DND-41 (cell line): ENCODE data around the gene CWH43.

Experiments
- ATAC-seq: fragments of 200-7000 bp; cut with Tn5 transposase; 3 replicates; pipeline ENCODE4 v1.9.1; 2021; ENCODE audit warnings: low read depth; ENCODE audit not compliant: insufficient read depth
- DNase-seq: peaks from one replicate; pipeline ENCODE4 v3.0.0-alpha.2; 2020
- H2AFZ ChIP-seq: 2 replicates; pipeline ENCODE4 v1.6.0; 2012; ENCODE audit warnings: low read depth, low read length
- H3K27ac ChIP-seq: 2 replicates; pipeline ENCODE4 v1.5.1; 2012; ENCODE audit warnings: low read length, inconsistent platforms
- H3K27me3 ChIP-seq: fragments of 200-600 bp; sonication (generic); 2 replicates; pipeline ENCODE4 v1.6.0; 2012; ENCODE audit warnings: low read length, mild to moderate bottlenecking, inconsistent platforms; ENCODE audit not compliant: insufficient read depth, poor library complexity
- H3K36me3 ChIP-seq: 2 replicates; pipeline ENCODE4 v1.5.1; 2012; ENCODE audit warnings: low read length, inconsistent platforms; ENCODE audit not compliant: insufficient read depth
- H3K4me1 ChIP-seq: 2 replicates; pipeline ENCODE4 v1.5.1; 2012; ENCODE audit warnings: mild to moderate bottlenecking, low read length; ENCODE audit not compliant: insufficient read depth
- H3K4me2 ChIP-seq: 2 replicates; pipeline ENCODE4 v1.6.0; 2012; ENCODE audit warnings: mild to moderate bottlenecking, moderate library complexity, low read length, inconsistent platforms; ENCODE audit not compliant: insufficient read depth
- H3K4me3 ChIP-seq, 2 experiments: fragments of 200-600 bp in 1 of 2; shearing (Covaris generic) in 1 of 2; 2 replicates each; pipeline ENCODE4 v1.5.1; 2012 to 2016; ENCODE audit warnings: inconsistent platforms in 2 of 2, low read length in 2 of 2, mild to moderate bottlenecking in 2 of 2, low read depth in 1 of 2, moderate library complexity in 1 of 2
- H3K79me2 ChIP-seq: 2 replicates; pipeline ENCODE4 v1.6.0; 2012; ENCODE audit warnings: low read length, inconsistent platforms; ENCODE audit not compliant: insufficient read depth
- H3K9ac ChIP-seq: 2 replicates; pipeline ENCODE4 v1.6.0; 2012; ENCODE audit warnings: low read depth, mild to moderate bottlenecking, inconsistent platforms, low read length, moderate library complexity
- H3K9me3 ChIP-seq: 2 replicates; pipeline ENCODE4 v1.5.1; 2012; ENCODE audit warnings: low read length, moderate library complexity, mild to moderate bottlenecking, inconsistent platforms; ENCODE audit not compliant: insufficient read depth, severe bottlenecking
- H4K20me1 ChIP-seq: 2 replicates; pipeline ENCODE4 v1.6.0; 2012; ENCODE audit warnings: low read length; ENCODE audit not compliant: insufficient read depth
- EZH2 ChIP-seq: IDR thresholded peaks from 3 replicates; pipeline ENCODE4 v1.6.1; 2012; ENCODE audit warnings: borderline replicate concordance, low read depth, mild to moderate bottlenecking, moderate library complexity, low read length, inconsistent platforms; ENCODE audit not compliant: severe bottlenecking
- TF ChIP-seq, protein P1 (sequence below): IDR thresholded peaks from 2 replicates; pipeline ENCODE4 v1.5.1; 2012; ENCODE audit warnings: borderline replicate concordance, low read length, moderate library complexity, mild to moderate bottlenecking; ENCODE audit not compliant: poor library complexity, severe bottlenecking; ENCODE audit errors: extremely low read depth

The CWH43 gene

DNA sequence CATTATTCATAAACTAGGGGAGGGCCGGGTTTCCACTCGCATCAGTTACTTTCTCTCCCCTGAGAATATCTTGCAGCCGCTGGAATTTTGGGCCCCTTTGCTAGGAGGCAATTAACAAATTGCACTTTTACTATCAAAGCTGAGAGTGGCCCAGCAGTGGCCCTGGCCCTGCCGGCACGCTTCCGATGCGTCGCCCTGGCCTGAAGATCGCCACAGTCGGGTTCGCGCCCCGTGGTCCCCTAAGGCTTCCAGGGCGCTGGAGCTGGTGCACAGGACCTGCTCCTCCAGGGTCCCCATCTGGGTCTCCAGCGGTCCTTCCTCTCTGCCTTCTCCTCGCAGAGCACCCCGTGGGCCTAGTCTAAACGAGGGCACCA lies 486 bp upstream of the CWH43 start:
- Histone ChIP-seq H3K36me3 (no peaks in the 10 kb centered on the region), H3K9ac (no peak overlapping the region), H3K4me2 (no peak overlapping the region), H3K9me3 (no peaks in the 10 kb centered on the region), H3K27ac (no peak overlapping the region), H4K20me1 (no peaks in the 10 kb centered on the region), H3K4me3 (no peak overlapping the region), H3K27me3 (no peaks in the 10 kb centered on the region), H3K4me1 (no peaks in the 10 kb centered on the region), H2AFZ (no peak overlapping the region), H3K79me2 (no peaks in the 10 kb centered on the region)
- no peak for DNase-seq
- TF ChIP-seq EZH2, result no peak
- TF ChIP-seq, protein P1, sequence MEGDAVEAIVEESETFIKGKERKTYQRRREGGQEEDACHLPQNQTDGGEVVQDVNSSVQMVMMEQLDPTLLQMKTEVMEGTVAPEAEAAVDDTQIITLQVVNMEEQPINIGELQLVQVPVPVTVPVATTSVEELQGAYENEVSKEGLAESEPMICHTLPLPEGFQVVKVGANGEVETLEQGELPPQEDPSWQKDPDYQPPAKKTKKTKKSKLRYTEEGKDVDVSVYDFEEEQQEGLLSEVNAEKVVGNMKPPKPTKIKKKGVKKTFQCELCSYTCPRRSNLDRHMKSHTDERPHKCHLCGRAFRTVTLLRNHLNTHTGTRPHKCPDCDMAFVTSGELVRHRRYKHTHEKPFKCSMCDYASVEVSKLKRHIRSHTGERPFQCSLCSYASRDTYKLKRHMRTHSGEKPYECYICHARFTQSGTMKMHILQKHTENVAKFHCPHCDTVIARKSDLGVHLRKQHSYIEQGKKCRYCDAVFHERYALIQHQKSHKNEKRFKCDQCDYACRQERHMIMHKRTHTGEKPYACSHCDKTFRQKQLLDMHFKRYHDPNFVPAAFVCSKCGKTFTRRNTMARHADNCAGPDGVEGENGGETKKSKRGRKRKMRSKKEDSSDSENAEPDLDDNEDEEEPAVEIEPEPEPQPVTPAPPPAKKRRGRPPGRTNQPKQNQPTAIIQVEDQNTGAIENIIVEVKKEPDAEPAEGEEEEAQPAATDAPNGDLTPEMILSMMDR, result no peak
- ATAC-seq, result no peak

DNA sequence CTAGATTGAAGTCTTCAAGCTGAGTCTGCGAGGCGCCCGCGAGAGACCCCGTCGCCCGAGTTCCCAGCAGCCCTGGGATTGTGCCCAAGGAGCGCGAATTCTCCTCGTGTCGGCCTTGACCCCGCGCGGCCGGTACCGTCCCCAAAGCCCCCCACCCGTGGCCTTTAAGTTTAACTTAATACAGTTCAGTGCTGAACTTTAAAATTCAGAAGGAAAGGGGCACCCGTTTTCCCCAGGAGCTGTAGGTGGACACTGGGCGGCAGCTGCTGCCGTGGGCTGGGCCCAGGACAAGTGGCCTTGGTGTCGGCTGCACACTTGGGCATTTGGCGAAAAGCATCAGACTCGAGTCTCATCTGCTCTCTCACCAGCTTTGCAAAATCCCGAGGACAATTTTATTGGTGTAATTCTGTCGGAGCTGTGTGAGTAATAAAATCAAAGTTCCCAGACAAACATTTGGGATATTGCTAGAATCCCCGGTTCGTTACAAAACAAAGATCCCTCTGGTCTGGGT lies 634 bp downstream of the CWH43 start:
- Histone ChIP-seq H3K4me1 (no peaks in the 10 kb centered on the region), H3K27me3 (no peaks in the 10 kb centered on the region), H3K9me3 (no peaks in the 10 kb centered on the region), H3K4me2 (no peak overlapping the region), H3K9ac (no peak overlapping the region), H3K4me3 (no peak overlapping the region), H3K36me3 (no peaks in the 10 kb centered on the region), H2AFZ (no peak overlapping the region), H3K79me2 (no peaks in the 10 kb centered on the region), H3K27ac (no peak overlapping the region), H4K20me1 (no peaks in the 10 kb centered on the region)
- TF ChIP-seq, protein P1, result no peak
- TF ChIP-seq EZH2, result no peak
- DNase-seq (no peak), ATAC-seq (no peak)

DNA sequence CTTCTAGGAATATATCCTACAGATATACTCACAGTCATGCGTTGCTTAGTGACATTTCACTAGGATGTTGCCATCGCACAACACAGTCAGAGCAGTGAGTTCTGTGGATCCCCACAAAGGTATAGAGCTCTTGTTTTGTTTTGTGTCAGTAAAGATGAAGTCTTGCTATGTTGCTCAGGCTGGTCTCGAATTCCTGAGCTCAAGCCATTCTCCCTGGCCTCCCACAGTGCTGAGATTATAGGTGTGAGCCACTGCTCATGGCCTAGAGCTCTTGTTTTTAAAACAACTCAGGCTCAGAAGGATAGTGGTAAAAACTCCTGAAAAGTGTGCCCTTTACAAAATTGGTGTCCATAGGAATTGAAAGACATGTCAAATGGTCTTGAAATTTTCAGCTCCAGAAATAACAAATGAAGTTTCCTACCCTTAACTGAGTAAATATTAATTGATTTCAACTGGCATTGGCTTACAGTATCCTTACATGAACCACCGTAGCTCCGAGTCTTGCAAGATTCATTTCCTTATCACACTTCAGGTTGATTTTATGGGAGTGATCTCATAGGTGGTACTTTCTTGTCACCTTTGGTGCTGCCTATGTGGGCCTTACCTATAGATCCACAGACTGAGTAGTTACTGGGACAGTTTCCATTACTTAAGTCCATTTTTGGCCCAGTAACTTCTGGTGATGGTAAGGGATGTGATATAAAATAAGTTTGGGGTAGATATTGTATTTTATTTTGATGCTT lies 3.6 kb downstream of the CWH43 start:
- no peaks in the 10 kb centered on the region for H3K79me2 ChIP-seq
- no peak overlapping the region for H3K9ac ChIP-seq
- TF ChIP-seq, protein P1, result no peak
- no peak for TF ChIP-seq EZH2
- H2AFZ ChIP-seq, result no peak overlapping the region
- no peak for ATAC-seq
- H3K27ac ChIP-seq, result no peak overlapping the region
- no peaks in the 10 kb centered on the region for H3K4me1 ChIP-seq
- no peak for DNase-seq
- no peaks in the 10 kb centered on the region for H3K9me3 ChIP-seq
- H3K36me3 ChIP-seq, result no peaks in the 10 kb centered on the region
- no peak overlapping the region for H3K4me2 ChIP-seq
- no peaks in the 10 kb centered on the region for H4K20me1 ChIP-seq
- H3K27me3 ChIP-seq, result no peaks in the 10 kb centered on the region
- H3K4me3 ChIP-seq, result no peak overlapping the region

DNA sequence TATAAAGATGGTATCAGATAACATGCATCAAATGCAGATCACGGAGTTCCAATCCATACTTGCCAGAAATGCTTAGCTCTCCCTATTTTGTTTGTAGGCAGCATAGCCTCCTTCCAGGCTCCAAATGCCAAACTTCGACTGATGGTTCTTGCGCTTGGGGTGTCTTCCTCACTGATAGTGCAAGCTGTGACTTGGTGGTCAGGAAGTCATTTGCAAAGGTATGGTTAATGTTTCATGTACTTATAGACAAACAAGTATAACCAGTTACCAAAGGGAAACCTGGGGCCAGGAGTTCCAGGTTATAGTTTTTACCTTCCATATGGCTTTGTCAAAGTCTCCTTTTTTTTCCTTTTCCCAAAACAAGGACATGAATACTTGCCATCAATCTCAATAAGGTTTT lies 5.3 kb downstream of the CWH43 start:
- H3K36me3 ChIP-seq, result no peaks in the 10 kb centered on the region
- no peaks in the 10 kb centered on the region for H3K9me3 ChIP-seq
- no peak for ATAC-seq
- H4K20me1 ChIP-seq, result no peaks in the 10 kb centered on the region
- H3K4me2 ChIP-seq, result no peak overlapping the region
- H2AFZ ChIP-seq, result no peak overlapping the region
- H3K79me2 ChIP-seq, result no peaks in the 10 kb centered on the region
- no peak overlapping the region for H3K27ac ChIP-seq
- TF ChIP-seq EZH2, result no peak
- TF ChIP-seq, protein P1, result no peak
- H3K4me1 ChIP-seq, result no peaks in the 10 kb centered on the region
- H3K27me3 ChIP-seq, result no peaks in the 10 kb centered on the region
- DNase-seq, result no peak
- no peak overlapping the region for H3K9ac ChIP-seq
- H3K4me3 ChIP-seq, result no peak overlapping the region
